ENCODE data around the gene NEDD4.

GRCh38 chr15:55879181-55879580 is 114.2 kb downstream of the NEDD4 start:
- TF ChIP-seq CTCF (IDR thresholded peaks at IDR 0.05; ENCODE audit: low read depth, low read length), result no peak
- TF ChIP-seq POLR2A (IDR thresholded peaks at IDR 0.05; ENCODE audit: extremely low read depth, insufficient read length), result no peak
- no peak for TF ChIP-seq MYC (IDR thresholded peaks at IDR 0.05; ENCODE audit: low read depth, low read length)

All from NB4 (cell line).